MM.1S (cell line): ENCODE results near the gene NEK6.

Experiments used
- EZH2 ChIP-seq: fragments of 300-600 bp; sonication (generic); optimal IDR thresholded peaks from 2 replicates; pipeline ENCODE3; 2017; ENCODE audit warnings: low read depth, mild to moderate bottlenecking, antibody characterized with exemption, low read length, mixed read lengths
- TF ChIP-seq, protein P1 (sequence below): fragments of 300-600 bp; sonication (generic); IDR thresholded peaks from 2 replicates; pipeline ENCODE4 v1.5.1; 2016; ENCODE audit warnings: antibody characterized with exemption, low read length, mixed read lengths

- TF ChIP-seq, protein P1, sequence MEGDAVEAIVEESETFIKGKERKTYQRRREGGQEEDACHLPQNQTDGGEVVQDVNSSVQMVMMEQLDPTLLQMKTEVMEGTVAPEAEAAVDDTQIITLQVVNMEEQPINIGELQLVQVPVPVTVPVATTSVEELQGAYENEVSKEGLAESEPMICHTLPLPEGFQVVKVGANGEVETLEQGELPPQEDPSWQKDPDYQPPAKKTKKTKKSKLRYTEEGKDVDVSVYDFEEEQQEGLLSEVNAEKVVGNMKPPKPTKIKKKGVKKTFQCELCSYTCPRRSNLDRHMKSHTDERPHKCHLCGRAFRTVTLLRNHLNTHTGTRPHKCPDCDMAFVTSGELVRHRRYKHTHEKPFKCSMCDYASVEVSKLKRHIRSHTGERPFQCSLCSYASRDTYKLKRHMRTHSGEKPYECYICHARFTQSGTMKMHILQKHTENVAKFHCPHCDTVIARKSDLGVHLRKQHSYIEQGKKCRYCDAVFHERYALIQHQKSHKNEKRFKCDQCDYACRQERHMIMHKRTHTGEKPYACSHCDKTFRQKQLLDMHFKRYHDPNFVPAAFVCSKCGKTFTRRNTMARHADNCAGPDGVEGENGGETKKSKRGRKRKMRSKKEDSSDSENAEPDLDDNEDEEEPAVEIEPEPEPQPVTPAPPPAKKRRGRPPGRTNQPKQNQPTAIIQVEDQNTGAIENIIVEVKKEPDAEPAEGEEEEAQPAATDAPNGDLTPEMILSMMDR = no peak
- TF ChIP-seq EZH2 = no peak
Observed at GRCh38 chr9:124386201-124386600, 128.5 kb downstream of the NEK6 start.
